Anterior cingulate cortex (tissue), 58 donors: ENCODE results near the gene TSPAN33.
"Not testable (repeated sequence)": the region's sequence is repeated elsewhere in the genome, so short reads cannot be mapped to it uniquely, and the experiment has no call there.

Source experiments
- DNase-seq, 58 donors: peaks; one replicate each; lab custom pipeline; 2025; lab: John Stamatoyannopoulos, UW

The TSPAN33 gene

GRCh38 chr7:129205126-129205818 is 60.8 kb downstream of the TSPAN33 start:
- no peak for DNase-seq

- DNase-seq: no peak
Observed at GRCh38 chr7:129205987-129206785, 61.7 kb downstream of the TSPAN33 start.

- DNase-seq: no peak
Observed at GRCh38 chr7:129208667-129209066, 64.2 kb downstream of the TSPAN33 start.

GRCh38 chr7:129209067-129209926 is 64.8 kb downstream of the TSPAN33 start:
- no peak for DNase-seq

- DNase-seq: peak in 54 of 58 donors; percentile 2 to 86 (median 40)
Observed at GRCh38 chr7:129210256-129210988, 65.9 kb downstream of the TSPAN33 start.

- DNase-seq: no peak
Observed at GRCh38 chr7:129210989-129211312, 66.4 kb downstream of the TSPAN33 start.

GRCh38 chr7:129212126-129212525 is 67.6 kb downstream of the TSPAN33 start:
- no peak for DNase-seq

GRCh38 chr7:129212596-129212995 is 68.1 kb downstream of the TSPAN33 start:
- DNase-seq: no peak

- DNase-seq: peak in 11 of 58 donors; percentile 5 to 33 (median 13)
Observed at GRCh38 chr7:129213828-129214227, 69.3 kb downstream of the TSPAN33 start.

- DNase-seq: not testable (repeated sequence)
Observed at GRCh38 chr7:129215691-129216090, 71.2 kb downstream of the TSPAN33 start.

- not testable (repeated sequence) for DNase-seq
Observed at GRCh38 chr7:129216101-129216715, 71.7 kb downstream of the TSPAN33 start.

- DNase-seq: not testable (repeated sequence)
Observed at GRCh38 chr7:129216821-129217416, 72.4 kb downstream of the TSPAN33 start.

GRCh38 chr7:129218514-129219062 is 74.1 kb downstream of the TSPAN33 start:
- DNase-seq: peak in 56 of 58 donors; percentile 9 to 89 (median 64)

GRCh38 chr7:129219166-129219565 is 74.7 kb downstream of the TSPAN33 start:
- DNase-seq: not testable (repeated sequence)
